Myocyte (in vitro differentiated cells): ENCODE results near the gene RUSC2. TPM values are rescaled to one million over a fixed set of nuclear protein-coding genes. Genes with fewer than 3 reads are reported as not detected.

ENCODE experiments used
- DNase-seq: peaks from one replicate; pipeline ENCODE4 v3.0.0-alpha.2; 2012; ENCODE audit warnings: low read depth
- polyA plus RNA-seq: library from polyadenylated mRNA; unstranded; fragments of >200 nt; gene quantifications from one replicate; pipeline ENCODE4 v1.2.1, GENCODE V29; 2012; ENCODE audit warnings: missing spikeins
- total RNA-seq: library from RNA; depleted of rRNA; stranded (reverse); fragments of >200 nt; gene quantifications from 2 replicates; pipeline ENCODE4 v1.2.3, GENCODE V29; 2014

The RUSC2 gene
- 39.8 and 57.0 TPM in 2 replicates for total RNA-seq
- 57.0 TPM for polyA plus RNA-seq

- peak; percentile 93 for DNase-seq
Measured at GRCh38 chr9:35489313-35490154, at the start of gene RUSC2. TSS of gene RUSC2 (plus strand) at chr9:35490111. CDS start at chr9:35546522, 56,411 bp downstream.

GRCh38 chr9:35446012-35446411 is 43.9 kb upstream of the RUSC2 start:
- no peak for DNase-seq

GRCh38 chr9:35448496-35448895 is 41.4 kb upstream of the RUSC2 start:
- no peak for DNase-seq

- DNase-seq, result no peak
Measured at GRCh38 chr9:35452481-35452880, 37.4 kb upstream of the RUSC2 start.

- DNase-seq, result no peak
Measured at GRCh38 chr9:35453786-35454185, 36.1 kb upstream of the RUSC2 start.

GRCh38 chr9:35464141-35465025 is 25.5 kb upstream of the RUSC2 start:
- no peak for DNase-seq

- DNase-seq, result no peak
Measured at GRCh38 chr9:35470340-35470739, 19.6 kb upstream of the RUSC2 start.

GRCh38 chr9:35470894-35471293 is 19.0 kb upstream of the RUSC2 start:
- peak; percentile 30 for DNase-seq

GRCh38 chr9:35476596-35476995 is 13.3 kb upstream of the RUSC2 start:
- DNase-seq, result no peak

GRCh38 chr9:35477211-35477855 is 12.6 kb upstream of the RUSC2 start:
- DNase-seq, result peak; percentile 87

- no peak for DNase-seq
Measured at GRCh38 chr9:35478871-35479270, 11.0 kb upstream of the RUSC2 start.

- DNase-seq, result peak; percentile 75
Measured at GRCh38 chr9:35481347-35481975, 8.4 kb upstream of the RUSC2 start.

- no peak for DNase-seq
Measured at GRCh38 chr9:35482071-35482470, 7.8 kb upstream of the RUSC2 start.

- no peak for DNase-seq
Measured at GRCh38 chr9:35484406-35484805, 5.5 kb upstream of the RUSC2 start.

GRCh38 chr9:35487081-35487480 is 2.8 kb upstream of the RUSC2 start:
- DNase-seq, result no peak

- DNase-seq, result no peak
Measured at GRCh38 chr9:35488021-35488420, 1.9 kb upstream of the RUSC2 start.

- no peak for DNase-seq
Measured at GRCh38 chr9:35488566-35489312, 1.2 kb upstream of the RUSC2 start.

- no peak for DNase-seq
Measured at GRCh38 chr9:35490155-35490909, 421 bp downstream of the RUSC2 start.

GRCh38 chr9:35490910-35491465 is 1.1 kb downstream of the RUSC2 start:
- DNase-seq, result peak; percentile 37
